ACHN (cell line): ENCODE results near the gene OR52I2.

Experiments used
- DNase-seq: peaks from one replicate; pipeline ENCODE4 v3.0.0-alpha.2; 2015
- in situ Hi-C: cut with HindIII; loops from 2 replicates; pipeline ENCODE4 v1.10.0; 2017; ENCODE audit warnings: low sequenced_read_pairs, low pct_ligation_motif_present, low pct_unique_long_range_greater_than_20kb

OR52I2 gene

GRCh38 chr11:4606231-4607015 is 24.9 kb downstream of the OR52I2 start:
- DNase-seq: no peak
- in situ Hi-C loops: no loop called here

- in situ Hi-C loops: no loop called here
- no peak for DNase-seq
Measured at GRCh38 chr11:4607096-4607495, 25.6 kb downstream of the OR52I2 start.

- DNase-seq: peak; percentile 94
- in situ Hi-C loops: no loop called here
Measured at GRCh38 chr11:4607781-4608666, 26.5 kb downstream of the OR52I2 start, which contains the start of gene TRIM68. TRIM68 (minus strand) TSS chr11:4608231; CDS start chr11:4605504, 2,727 bp downstream.

GRCh38 chr11:4610258-4610935 is 28.9 kb downstream of the OR52I2 start:
- no peak for DNase-seq
- in situ Hi-C loops: no loop called here

GRCh38 chr11:4611986-4612385 is 30.4 kb downstream of the OR52I2 start:
- DNase-seq: no peak
- in situ Hi-C loops: no loop called here

GRCh38 chr11:4615856-4616444 is 34.4 kb downstream of the OR52I2 start:
- in situ Hi-C loops: no loop called here
- no peak for DNase-seq

- in situ Hi-C loops: no loop called here
- DNase-seq: no peak
Measured at GRCh38 chr11:4619514-4619913, 38.0 kb downstream of the OR52I2 start.

GRCh38 chr11:4626207-4627099 is 44.9 kb downstream of the OR52I2 start:
- in situ Hi-C loops: no loop called here
- DNase-seq: peak; percentile 69

GRCh38 chr11:4636136-4636535 is 54.6 kb downstream of the OR52I2 start:
- no peak for DNase-seq
- in situ Hi-C loops: no loop called here

GRCh38 chr11:4636962-4637661 is 55.6 kb downstream of the OR52I2 start, which contains the start of gene OR51D1:
OR51D1 (plus strand) TSS chr11:4637477; CDS start chr11:4639791, 2,314 bp downstream.
- in situ Hi-C loops: no loop called here
- peak; percentile 60 for DNase-seq

- no peak for DNase-seq
- in situ Hi-C loops: no loop called here
Measured at GRCh38 chr11:4637662-4638047, 56.1 kb downstream of the OR52I2 start.

GRCh38 chr11:4639931-4640330 is 58.4 kb downstream of the OR52I2 start:
- in situ Hi-C loops: no loop called here

GRCh38 chr11:4641501-4641900 is 60.0 kb downstream of the OR52I2 start:
- in situ Hi-C loops: no loop called here
- DNase-seq: no peak

More at GRCh38 chr11:4639931-4640330, 58.4 kb downstream of the OR52I2 start:
- no peak for DNase-seq

- in situ Hi-C loops: no loop called here
- no peak for DNase-seq
Measured at GRCh38 chr11:4642043-4642442, 60.5 kb downstream of the OR52I2 start.
